ENCODE measurements around the gene CD2BP2. TPM values are rescaled to one million over a fixed set of nuclear protein-coding genes. Genes with fewer than 3 reads are reported as not detected.

The CD2BP2 gene
- total RNA-seq, 1 donor from 2014 or later, result 77.8 TPM

DNA sequence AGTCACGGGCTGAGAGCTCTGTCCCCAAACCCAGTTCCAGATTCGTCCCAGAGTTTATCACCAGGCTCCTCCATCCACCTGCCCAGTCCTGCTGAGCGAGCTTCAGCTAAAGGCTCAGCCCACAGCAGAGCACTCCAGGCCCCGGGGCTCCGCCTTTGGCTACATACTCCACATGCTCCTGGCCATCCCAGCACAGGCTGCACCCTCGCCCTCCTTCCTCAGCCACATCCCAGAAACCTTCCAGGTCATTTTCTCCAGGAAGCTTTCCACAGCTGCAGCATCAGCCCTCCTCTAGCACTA lies 4.7 kb upstream of the CD2BP2 start:
- H3K9me3 Mint-ChIP-seq (ENCODE audit: unreplicated experiment), result peaks cover 10% of the 10 kb centered on the region
- H3K36me3 Mint-ChIP-seq (ENCODE audit: unreplicated experiment), result no peaks in the 10 kb centered on the region
- H3K27me3 Mint-ChIP-seq (ENCODE audit: unreplicated experiment), result peaks cover 7% of the 10 kb centered on the region
- no peak for DNase-seq
- TF ChIP-seq, protein P1, sequence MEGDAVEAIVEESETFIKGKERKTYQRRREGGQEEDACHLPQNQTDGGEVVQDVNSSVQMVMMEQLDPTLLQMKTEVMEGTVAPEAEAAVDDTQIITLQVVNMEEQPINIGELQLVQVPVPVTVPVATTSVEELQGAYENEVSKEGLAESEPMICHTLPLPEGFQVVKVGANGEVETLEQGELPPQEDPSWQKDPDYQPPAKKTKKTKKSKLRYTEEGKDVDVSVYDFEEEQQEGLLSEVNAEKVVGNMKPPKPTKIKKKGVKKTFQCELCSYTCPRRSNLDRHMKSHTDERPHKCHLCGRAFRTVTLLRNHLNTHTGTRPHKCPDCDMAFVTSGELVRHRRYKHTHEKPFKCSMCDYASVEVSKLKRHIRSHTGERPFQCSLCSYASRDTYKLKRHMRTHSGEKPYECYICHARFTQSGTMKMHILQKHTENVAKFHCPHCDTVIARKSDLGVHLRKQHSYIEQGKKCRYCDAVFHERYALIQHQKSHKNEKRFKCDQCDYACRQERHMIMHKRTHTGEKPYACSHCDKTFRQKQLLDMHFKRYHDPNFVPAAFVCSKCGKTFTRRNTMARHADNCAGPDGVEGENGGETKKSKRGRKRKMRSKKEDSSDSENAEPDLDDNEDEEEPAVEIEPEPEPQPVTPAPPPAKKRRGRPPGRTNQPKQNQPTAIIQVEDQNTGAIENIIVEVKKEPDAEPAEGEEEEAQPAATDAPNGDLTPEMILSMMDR (IDR thresholded peaks at IDR 0.05; ENCODE audit: partially characterized antibody, unreplicated experiment), result no peak
- H3K27ac Mint-ChIP-seq (ENCODE audit: unreplicated experiment), result no peak overlapping the region
- H3K4me3 Mint-ChIP-seq (ENCODE audit: unreplicated experiment), result no peak overlapping the region
- peaks cover 9% of the 10 kb centered on the region for H3K4me1 Mint-ChIP-seq (ENCODE audit: low read depth, unreplicated experiment)

DNA sequence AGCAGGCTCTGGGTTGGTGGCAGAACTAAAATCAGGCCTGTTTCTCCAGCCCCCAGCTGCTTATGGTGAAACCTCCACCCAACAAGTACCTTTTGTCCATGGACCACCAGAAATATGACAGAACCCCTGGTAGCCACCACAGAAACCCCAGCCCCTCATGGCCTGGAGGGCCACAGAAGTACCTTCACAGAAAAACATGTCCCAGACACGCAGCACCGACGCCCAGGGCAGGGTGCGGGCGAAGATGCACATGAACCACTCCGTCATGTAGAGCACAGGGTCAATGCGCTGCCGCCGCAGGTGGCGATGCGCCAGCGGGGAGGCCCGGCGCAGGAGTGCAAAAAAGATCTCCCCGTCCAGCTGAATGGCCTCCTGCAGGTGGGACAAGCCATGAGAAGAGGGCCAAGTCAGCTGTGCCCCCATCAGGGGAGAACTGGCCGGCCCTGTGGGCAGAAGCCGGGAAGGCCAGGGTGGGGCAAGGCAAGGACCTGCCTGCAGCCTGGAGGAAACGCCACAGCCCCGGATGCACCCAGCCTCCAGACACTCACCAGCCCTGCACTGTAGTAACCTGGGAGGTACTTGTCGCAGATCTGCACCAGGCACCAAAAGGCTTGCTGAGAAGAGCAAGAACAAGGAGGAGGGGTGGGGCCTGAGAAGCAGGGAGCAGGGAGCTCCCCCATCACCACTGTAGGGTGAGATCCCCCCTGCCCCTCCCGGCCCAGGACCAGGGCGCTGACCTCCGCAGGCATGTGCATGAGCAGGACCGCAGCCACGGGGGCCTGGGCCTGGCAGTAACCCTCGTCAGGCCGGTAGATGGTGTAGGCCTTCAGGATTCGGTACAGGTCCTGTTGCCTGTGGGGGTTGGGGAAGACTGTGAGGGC lies 4.1 kb upstream of the CD2BP2 start:
- no peaks in the 10 kb centered on the region for H3K36me3 Mint-ChIP-seq (ENCODE audit: unreplicated experiment)
- H3K4me1 Mint-ChIP-seq (ENCODE audit: low read depth, unreplicated experiment), result peaks cover 10% of the 10 kb centered on the region
- H3K27me3 Mint-ChIP-seq (ENCODE audit: unreplicated experiment), result peaks cover 11% of the 10 kb centered on the region
- H3K4me3 Mint-ChIP-seq (ENCODE audit: unreplicated experiment), result no peak overlapping the region
- no peak overlapping the region for H3K27ac Mint-ChIP-seq (ENCODE audit: unreplicated experiment)
- H3K9me3 Mint-ChIP-seq (ENCODE audit: unreplicated experiment), result peaks cover 15% of the 10 kb centered on the region
- DNase-seq, result no peak
- TF ChIP-seq, protein P1 (IDR thresholded peaks at IDR 0.05; ENCODE audit: partially characterized antibody, unreplicated experiment), result no peak

DNA sequence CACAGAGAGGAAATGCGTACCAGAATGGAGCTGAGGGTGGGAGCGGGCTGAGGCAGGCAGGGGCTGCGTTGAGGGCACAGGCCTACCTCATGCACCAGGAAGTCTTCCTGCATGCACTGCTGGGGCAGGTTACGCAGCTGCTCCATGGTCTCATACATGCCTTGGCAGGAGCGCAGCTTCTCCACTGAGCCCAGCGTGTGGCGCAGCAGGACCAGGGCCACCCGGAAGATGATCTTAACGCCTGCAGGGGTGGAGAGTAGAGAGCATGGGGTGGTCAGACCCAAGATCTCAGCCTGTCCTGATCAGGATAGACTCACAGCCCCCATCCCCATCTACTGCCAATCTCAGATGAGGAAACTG lies 3.4 kb upstream of the CD2BP2 start:
- Mint-ChIP-seq H3K4me3 (ENCODE audit: unreplicated experiment) (no peak overlapping the region), H3K36me3 (ENCODE audit: unreplicated experiment) (no peaks in the 10 kb centered on the region), H3K27ac (ENCODE audit: unreplicated experiment) (no peak overlapping the region), H3K9me3 (ENCODE audit: unreplicated experiment) (peaks cover 15% of the 10 kb centered on the region), H3K4me1 (ENCODE audit: low read depth, unreplicated experiment) (peaks cover 14% of the 10 kb centered on the region), H3K27me3 (ENCODE audit: unreplicated experiment) (peaks cover 11% of the 10 kb centered on the region)
- no peak for DNase-seq
- TF ChIP-seq, protein P1 (IDR thresholded peaks at IDR 0.05; ENCODE audit: partially characterized antibody, unreplicated experiment), result no peak

DNA sequence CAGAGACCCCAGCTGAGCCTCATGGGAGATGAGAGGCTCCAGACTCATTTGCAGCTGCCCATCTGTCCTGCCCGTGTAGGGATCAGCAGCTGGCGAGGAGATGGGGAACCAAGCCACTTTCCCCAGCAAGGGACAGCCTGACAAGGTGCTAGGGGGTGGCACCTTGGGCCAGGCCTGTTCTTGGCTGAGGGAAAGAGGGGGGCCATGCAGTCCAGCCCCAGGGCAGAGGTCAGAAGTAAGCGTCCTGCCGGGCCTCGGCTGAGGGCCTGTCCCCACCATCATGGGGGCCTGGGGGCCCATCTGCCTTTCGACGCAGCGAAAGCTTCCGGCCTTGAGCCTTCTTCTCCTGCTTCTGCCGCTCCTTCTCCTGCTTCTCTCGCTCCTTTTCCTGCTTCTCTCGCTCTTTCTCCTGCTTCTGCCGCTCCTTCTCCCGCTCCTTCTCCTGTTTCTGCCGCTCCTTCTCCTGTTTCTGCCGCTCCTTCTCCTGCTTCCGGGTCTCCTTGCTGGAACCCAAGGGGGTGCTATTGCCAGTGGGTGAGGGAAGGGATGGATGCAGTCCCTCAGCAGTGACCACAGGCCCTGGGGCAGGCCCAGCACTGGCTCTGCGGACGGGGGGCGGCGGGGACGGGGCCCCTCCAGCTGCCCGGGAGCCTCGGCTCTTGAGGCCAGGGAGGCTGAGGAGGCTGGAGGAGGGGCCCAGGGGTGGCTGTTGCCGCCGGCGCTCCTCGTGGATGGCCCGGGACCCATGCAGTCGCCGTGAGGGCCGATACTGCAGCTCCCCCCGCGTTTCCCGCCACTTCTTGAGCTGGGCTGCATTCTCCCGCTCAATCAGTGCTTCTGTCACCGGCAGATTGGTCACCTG lies 2.8 kb upstream of the CD2BP2 start:
- Mint-ChIP-seq H3K27me3 (ENCODE audit: unreplicated experiment) (peaks cover 11% of the 10 kb centered on the region), H3K4me1 (ENCODE audit: low read depth, unreplicated experiment) (peaks cover 15% of the 10 kb centered on the region), H3K36me3 (ENCODE audit: unreplicated experiment) (no peaks in the 10 kb centered on the region), H3K4me3 (ENCODE audit: unreplicated experiment) (peak overlapping the region; percentile 48), H3K27ac (ENCODE audit: unreplicated experiment) (peak overlapping the region; percentile 18), H3K9me3 (ENCODE audit: unreplicated experiment) (peaks cover 15% of the 10 kb centered on the region)
- DNase-seq, result no peak
- TF ChIP-seq, protein P1 (IDR thresholded peaks at IDR 0.05; ENCODE audit: partially characterized antibody, unreplicated experiment), result no peak
